CD4-positive, alpha-beta T cell (primary cell): ENCODE results near the gene C18orf54. TPM values are rescaled to one million over a fixed set of nuclear protein-coding genes. Genes with fewer than 3 reads are reported as not detected.

Experiments used
- ATAC-seq: fragments of 200-7000 bp; cut with Tn5 transposase; one replicate; pipeline ENCODE4 v1.10.0; 2022; ENCODE audit warnings: mild to moderate bottlenecking; ENCODE audit not compliant: poor library complexity
- CTCF ChIA-PET: fragments of 350-600 bp; sonication (Branson Sonifier 250); formaldehyde crosslinking; loops from one replicate; lab custom pipeline; 2021; ENCODE audit warnings: antibody characterized with exemption, inconsistent platforms; lab: Charles Lee
- POLR2A ChIA-PET: fragments of 350-600 bp; sonication (Branson Sonifier 250); formaldehyde crosslinking; loops from one replicate; lab custom pipeline; 2021; ENCODE audit warnings: antibody characterized with exemption, inconsistent platforms; lab: Charles Lee
- DNase-seq, 14 experiments: peaks; one replicate each; pipeline ENCODE4 v3.0.0-alpha.2; 2013 to 2020; ENCODE audit warnings: mixed read lengths in 2 of 14
- H3K27ac ChIP-seq, 2 donors: one replicate each; pipeline versions ENCODE4 v1.5.1 to v1.7.0; 2013; ENCODE audit warnings: low read length in 2 of 2, low read depth in 1 of 2, mild to moderate bottlenecking in 1 of 2
- H3K27me3 ChIP-seq, 2 experiments: 1 replicate in 1 of 2; 2 replicates in 1 of 2; pipeline versions ENCODE4 v1.6.1 to v1.7.0; 2013; ENCODE audit warnings: low read length in 2 of 2, control low read depth in 1 of 2, mild to moderate bottlenecking in 1 of 2, moderate library complexity in 1 of 2; ENCODE audit not compliant: insufficient read depth in 2 of 2, control insufficient read depth in 1 of 2
- H3K36me3 ChIP-seq: one replicate; pipeline ENCODE4 v1.6.1; 2013; ENCODE audit warnings: low read length, control low read depth; ENCODE audit not compliant: insufficient read depth
- H3K4me1 ChIP-seq: one replicate; pipeline ENCODE4 v1.6.1; 2013; ENCODE audit warnings: low read length, control low read depth; ENCODE audit not compliant: insufficient read depth
- H3K4me3 ChIP-seq: one replicate; pipeline ENCODE4 v1.5.1; 2013; ENCODE audit warnings: mild to moderate bottlenecking, low read length, moderate library complexity
- H3K9me3 ChIP-seq, 2 experiments: 1 replicate in 1 of 2; 2 replicates in 1 of 2; pipeline versions ENCODE4 v1.6.1 to v1.7.0; 2013; ENCODE audit warnings: low read length in 2 of 2, mild to moderate bottlenecking in 2 of 2, control low read depth in 1 of 2, moderate library complexity in 1 of 2; ENCODE audit not compliant: control insufficient read depth in 1 of 2, insufficient read depth in 1 of 2
- H3K27ac Mint-ChIP-seq: one replicate; pipeline ENCODE4 v1.8.0; 2020; ENCODE audit warnings: mixed read lengths
- H3K27me3 Mint-ChIP-seq: one replicate; pipeline ENCODE4 v1.8.0; 2021; ENCODE audit warnings: mixed read lengths
- H3K36me3 Mint-ChIP-seq: one replicate; pipeline ENCODE4 v1.8.0; 2021; ENCODE audit warnings: low read depth, mixed read lengths
- H3K4me1 Mint-ChIP-seq: one replicate; pipeline ENCODE4 v1.8.0; 2021; ENCODE audit warnings: low read depth, mixed read lengths
- H3K4me3 Mint-ChIP-seq: one replicate; pipeline ENCODE4 v1.8.0; 2020; ENCODE audit warnings: mild to moderate bottlenecking, mixed read lengths
- H3K9me3 Mint-ChIP-seq: one replicate; pipeline ENCODE4 v1.8.0; 2020; ENCODE audit warnings: mixed read lengths
- intact Hi-C, 2 experiments: fragments of 100-400 bp; cut with DNase I in 1 of 2; cut with micrococcal nuclease in 1 of 2; formaldehyde crosslinking; loops; one replicate each; pipeline versions ENCODE4 v1.15.1 to v1.9.0; 2023 to 2025; cut with DNase I, micrococcal nuclease
- total RNA-seq, 174 experiments: library from RNA in 2 of 174; stranded (reverse) in 2 of 174; gene quantifications; one replicate each; pipeline ENCODE4 v1.2.3 and lab custom pipeline; 2021 to 2026
- TF ChIP-seq, protein P1 (sequence below): fragments of 200-600 bp; IDR thresholded peaks from one replicate; pipeline ENCODE4 v1.8.0; 2022; ENCODE audit warnings: antibody characterized with exemption, mild to moderate bottlenecking

The C18orf54 gene
- total RNA-seq, 2 experiments from 2014 or later = 0.44 to 0.47 TPM

DNA sequence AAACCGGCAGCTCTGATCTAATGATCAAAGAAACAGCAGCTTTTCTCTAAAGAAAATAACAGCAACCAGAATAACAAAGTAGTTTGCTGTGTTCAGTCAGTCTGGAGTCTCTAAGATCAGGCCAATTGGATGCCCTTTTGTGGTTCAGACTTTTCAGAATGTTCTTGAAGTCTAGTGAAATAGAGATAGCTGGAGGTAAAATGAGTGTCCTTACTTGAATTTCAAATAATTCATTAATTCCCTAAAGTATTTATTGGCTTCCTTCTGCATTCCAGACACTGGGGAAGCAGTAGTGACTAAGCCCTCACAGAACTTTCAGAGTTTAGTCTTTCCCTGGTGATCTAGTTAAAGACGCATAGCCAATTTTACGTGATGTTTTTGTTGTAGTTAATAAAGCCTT is 58.7 kb downstream of the C18orf54 start:
- H3K9me3 Mint-ChIP-seq = no peaks in the 10 kb centered on the region
- DNase-seq = no peak
- H3K27me3 Mint-ChIP-seq = peaks cover 27% of the 10 kb centered on the region
- ATAC-seq = no peak
- no peak overlapping the region for H3K4me3 ChIP-seq
- no peak overlapping the region for H3K4me3 Mint-ChIP-seq
- POLR2A ChIA-PET = no interaction called here
- TF ChIP-seq, protein P1, sequence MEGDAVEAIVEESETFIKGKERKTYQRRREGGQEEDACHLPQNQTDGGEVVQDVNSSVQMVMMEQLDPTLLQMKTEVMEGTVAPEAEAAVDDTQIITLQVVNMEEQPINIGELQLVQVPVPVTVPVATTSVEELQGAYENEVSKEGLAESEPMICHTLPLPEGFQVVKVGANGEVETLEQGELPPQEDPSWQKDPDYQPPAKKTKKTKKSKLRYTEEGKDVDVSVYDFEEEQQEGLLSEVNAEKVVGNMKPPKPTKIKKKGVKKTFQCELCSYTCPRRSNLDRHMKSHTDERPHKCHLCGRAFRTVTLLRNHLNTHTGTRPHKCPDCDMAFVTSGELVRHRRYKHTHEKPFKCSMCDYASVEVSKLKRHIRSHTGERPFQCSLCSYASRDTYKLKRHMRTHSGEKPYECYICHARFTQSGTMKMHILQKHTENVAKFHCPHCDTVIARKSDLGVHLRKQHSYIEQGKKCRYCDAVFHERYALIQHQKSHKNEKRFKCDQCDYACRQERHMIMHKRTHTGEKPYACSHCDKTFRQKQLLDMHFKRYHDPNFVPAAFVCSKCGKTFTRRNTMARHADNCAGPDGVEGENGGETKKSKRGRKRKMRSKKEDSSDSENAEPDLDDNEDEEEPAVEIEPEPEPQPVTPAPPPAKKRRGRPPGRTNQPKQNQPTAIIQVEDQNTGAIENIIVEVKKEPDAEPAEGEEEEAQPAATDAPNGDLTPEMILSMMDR = no peak
- H3K4me1 ChIP-seq = no peaks in the 10 kb centered on the region
- H3K27me3 ChIP-seq = peaks cover 0 to 15% of the 10 kb centered on the region in 2 experiments
- H3K36me3 ChIP-seq = no peaks in the 10 kb centered on the region
- CTCF ChIA-PET = no interaction called here
- no peak overlapping the region for H3K27ac Mint-ChIP-seq
- H3K9me3 ChIP-seq = no peaks in the 10 kb centered on the region
- H3K27ac ChIP-seq = no peak overlapping the region
- H3K36me3 Mint-ChIP-seq = no peaks in the 10 kb centered on the region
- intact Hi-C loops = no loop called here
- no peaks in the 10 kb centered on the region for H3K4me1 Mint-ChIP-seq

DNA sequence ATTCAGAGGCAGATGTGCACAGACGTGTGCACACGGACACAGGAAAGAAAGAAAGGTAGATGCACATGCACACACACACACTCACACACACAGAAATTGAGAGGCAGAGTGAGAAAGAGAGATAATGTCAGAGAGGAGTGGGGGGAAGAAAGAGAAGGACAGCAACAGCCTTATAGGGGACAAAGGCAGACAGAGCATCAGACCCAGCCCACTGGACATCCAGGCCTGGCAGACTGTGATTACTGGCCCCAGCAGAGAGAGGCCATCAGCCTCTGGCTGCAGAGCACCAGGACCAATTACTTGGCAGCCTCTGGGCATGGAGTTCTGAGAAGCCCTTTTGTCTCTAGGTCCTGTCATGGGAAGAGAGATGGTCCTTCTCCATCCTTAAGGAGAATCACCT is 66.1 kb downstream of the C18orf54 start:
- ATAC-seq = no peak
- H3K4me1 Mint-ChIP-seq = no peaks in the 10 kb centered on the region
- H3K9me3 Mint-ChIP-seq = no peaks in the 10 kb centered on the region
- Histone ChIP-seq H3K9me3 (no peaks in the 10 kb centered on the region), H3K4me1 (no peaks in the 10 kb centered on the region), H3K36me3 (no peaks in the 10 kb centered on the region), H3K27me3 (peaks cover 6 to 10% of the 10 kb centered on the region in 2 experiments), H3K27ac (no peak overlapping the region), H3K4me3 (no peak overlapping the region)
- POLR2A ChIA-PET = no interaction called here
- no peak overlapping the region for H3K27ac Mint-ChIP-seq
- DNase-seq = no peak
- H3K27me3 Mint-ChIP-seq = peaks cover 33% of the 10 kb centered on the region
- intact Hi-C loops = no loop called here
- TF ChIP-seq, protein P1 = no peak
- CTCF ChIA-PET = no interaction called here
- no peak overlapping the region for H3K4me3 Mint-ChIP-seq
- no peaks in the 10 kb centered on the region for H3K36me3 Mint-ChIP-seq

DNA sequence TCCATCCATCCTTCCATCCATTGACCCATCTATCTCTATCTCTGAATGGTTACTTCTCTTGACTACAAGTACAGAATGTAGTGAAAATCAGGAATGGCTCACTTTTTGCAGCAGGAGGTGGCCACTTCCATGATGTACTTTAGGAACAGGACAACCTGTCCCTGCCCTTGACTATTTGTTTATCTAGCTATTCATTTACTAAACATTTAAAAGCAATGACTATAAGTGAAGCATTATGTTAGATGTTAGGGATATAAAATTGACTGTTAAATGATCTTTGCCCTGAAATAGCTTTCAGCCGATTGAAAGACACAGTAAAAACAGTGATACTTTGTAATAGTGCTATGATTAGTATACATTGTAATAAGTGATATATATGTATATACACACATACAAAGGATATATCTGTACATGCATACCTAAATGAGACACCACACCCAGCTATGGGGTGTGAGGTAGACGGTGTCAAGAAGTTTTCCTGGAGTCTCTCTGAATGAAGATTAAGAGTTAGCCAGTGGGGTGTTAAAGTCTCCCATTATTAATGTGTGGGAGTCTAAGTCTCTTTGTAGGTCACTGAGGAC is 68.5 kb downstream of the C18orf54 start:
- no peak overlapping the region for H3K4me3 Mint-ChIP-seq
- Histone ChIP-seq H3K36me3 (no peaks in the 10 kb centered on the region), H3K9me3 (no peaks in the 10 kb centered on the region), H3K27me3 (peaks cover 5 to 6% of the 10 kb centered on the region in 2 experiments), H3K4me3 (no peak overlapping the region), H3K4me1 (no peaks in the 10 kb centered on the region), H3K27ac (no peak overlapping the region)
- H3K9me3 Mint-ChIP-seq = no peaks in the 10 kb centered on the region
- ChIA-PET POLR2A (no interaction called here), CTCF (interaction anchor here (0.6 kb wide), 1 partner anchor 849 kb away, joined by 3 read pairs; no protein-coding TSS in a partner anchor)
- intact Hi-C loops = no loop called here
- H3K36me3 Mint-ChIP-seq = no peaks in the 10 kb centered on the region
- ATAC-seq (no peak), DNase-seq (no peak)
- H3K4me1 Mint-ChIP-seq = no peaks in the 10 kb centered on the region
- TF ChIP-seq, protein P1 = no peak
- H3K27me3 Mint-ChIP-seq = peaks cover 23% of the 10 kb centered on the region
- no peak overlapping the region for H3K27ac Mint-ChIP-seq

Other genes starting within 250 kb of the C18orf54 start
- gene MBD2, start 133.2 kb upstream of the C18orf54 start, total RNA-seq = 10 to 100 TPM; 70.9 to 73.3 TPM
- gene POLI, start 88.4 kb upstream of the C18orf54 start, total RNA-seq = 10 to 100 TPM; 23.1 to 25.3 TPM
- gene STARD6, start within 50 bp of the C18orf54 start, total RNA-seq = not detected
- not detected for gene DYNAP, start 233.3 kb downstream of the C18orf54 start, total RNA-seq